H1 (cell line): Measurements from ENCODE around the gene HNRNPK. TPM values are rescaled to one million over a fixed set of nuclear protein-coding genes. Genes with fewer than 3 reads are reported as not detected.

Source experiments
- CTCF ChIA-PET: fragments of 300-600 bp; sonication (Branson Sonifier 250); formaldehyde crosslinking; loops from one replicate; lab custom pipeline; 2021; ENCODE audit not compliant: partially characterized antibody; lab: Charles Lee
- POLR2A ChIA-PET: fragments of 300-600 bp; sonication (Branson Sonifier 250); formaldehyde crosslinking; loops from one replicate; lab custom pipeline; 2021; ENCODE audit warnings: inconsistent platforms; ENCODE audit not compliant: partially characterized antibody; lab: Charles Lee
- DNase-seq, 2 experiments: peaks; one replicate each; pipeline versions ENCODE4 v3.0.0 to v3.0.0-alpha.2; 2010 to 2022; ENCODE audit warnings: low spot score in 2 of 2, low read depth in 1 of 2, mixed read lengths in 1 of 2
- FAIRE-seq: peaks from 2 replicates; lab custom pipeline; 2011; peaks lifted over from hg19 to GRCh38; lab: Jason Lieb, UNC
- H2AFZ ChIP-seq: 2 replicates; pipeline ENCODE4 v1.8.1; 2012; ENCODE audit warnings: low read length, inconsistent platforms
- H2AK5ac ChIP-seq: 2 replicates; pipeline ENCODE4 v1.6.1; 2013; ENCODE audit warnings: low read depth, low read length
- H2BK120ac ChIP-seq: replicated peaks from 2 replicates; pipeline ENCODE3; 2013; ENCODE audit warnings: low read depth, low read length, inconsistent platforms
- H2BK12ac ChIP-seq: 2 replicates; pipeline ENCODE4 v1.6.1; 2013; ENCODE audit warnings: low read depth, low read length
- H2BK15ac ChIP-seq: 2 replicates; pipeline ENCODE4 v1.6.1; 2013; ENCODE audit warnings: low read length
- H2BK20ac ChIP-seq: 2 replicates; pipeline ENCODE4 v1.6.1; 2013; ENCODE audit warnings: low read length
- H2BK5ac ChIP-seq: 2 replicates; pipeline ENCODE4 v1.6.1; 2013; ENCODE audit warnings: low read depth, low read length
- H3K14ac ChIP-seq: 2 replicates; pipeline ENCODE4 v1.6.1; 2013; ENCODE audit warnings: inconsistent platforms; ENCODE audit not compliant: insufficient read length
- H3K18ac ChIP-seq: 2 replicates; pipeline ENCODE4 v1.6.1; 2013; ENCODE audit warnings: low read length; ENCODE audit errors: extremely low read depth
- H3K23ac ChIP-seq: 2 replicates; pipeline ENCODE4 v1.6.1; 2013; ENCODE audit warnings: inconsistent platforms; ENCODE audit not compliant: insufficient read length
- H3K23me2 ChIP-seq: 2 replicates; pipeline ENCODE4 v1.6.1; 2013; ENCODE audit warnings: low read depth, low read length
- H3K27ac ChIP-seq: 2 replicates; pipeline ENCODE4 v1.6.1; 2011; ENCODE audit warnings: low read depth, low read length, inconsistent platforms
- H3K27me3 ChIP-seq, 4 experiments: replicated peaks in 1 of 4; 1 replicate in 1 of 4; 2 replicates in 3 of 4; pipeline versions ENCODE4 v1.6.1 to v1.8.1; 2011 to 2013; ENCODE audit warnings: low read length in 3 of 4, mild to moderate bottlenecking in 3 of 4, inconsistent platforms in 2 of 4, mixed read lengths in 2 of 4, moderate library complexity in 1 of 4; ENCODE audit not compliant: control insufficient read depth in 3 of 4, insufficient read depth in 3 of 4; ENCODE audit errors: extremely low read depth in 1 of 4
- H3K36me3 ChIP-seq, 4 experiments: 2 replicates each; pipeline versions ENCODE4 v1.6.1 to v1.8.1; 2011 to 2013; ENCODE audit warnings: mild to moderate bottlenecking in 4 of 4, low read length in 3 of 4, moderate library complexity in 2 of 4, control low read depth in 1 of 4, inconsistent platforms in 1 of 4; ENCODE audit not compliant: insufficient read depth in 4 of 4, control insufficient read depth in 2 of 4
- H3K4ac ChIP-seq: replicated peaks from 2 replicates; pipeline ENCODE3; 2013; ENCODE audit warnings: low read length, low read depth, mixed read lengths, inconsistent platforms; ENCODE audit not compliant: insufficient read length
- H3K4me1 ChIP-seq, 4 experiments: replicated peaks in 1 of 4; 1 replicate in 1 of 4; 2 replicates in 3 of 4; pipeline versions ENCODE4 v1.6.1 to v1.8.1; 2011 to 2013; ENCODE audit warnings: low read length in 3 of 4, inconsistent platforms in 2 of 4, mixed read lengths in 1 of 4; ENCODE audit not compliant: insufficient read depth in 4 of 4, control insufficient read depth in 3 of 4
- H3K4me2 ChIP-seq, 2 experiments: 2 replicates each; pipeline versions ENCODE4 v1.6.1 to v1.8.1; 2011 to 2013; ENCODE audit warnings: low read depth in 2 of 2, low read length in 2 of 2, control low read depth in 1 of 2, inconsistent platforms in 1 of 2, mild to moderate bottlenecking in 1 of 2; ENCODE audit not compliant: insufficient read depth in 1 of 2
- H3K4me3 ChIP-seq, 4 experiments: fragments of 200-600, 300-600 bp in 1 of 4; sonication (generic), shearing (Covaris generic), sonication (Bioruptor Twin) in 1 of 4; 2 replicates each; pipeline versions ENCODE4 v1.5.1 to v1.8.1; 2011 to 2016; ENCODE audit warnings: low read length in 4 of 4, low read depth in 3 of 4, control low read depth in 2 of 4, inconsistent platforms in 2 of 4, mild to moderate bottlenecking in 2 of 4, mixed read lengths in 1 of 4, moderate library complexity in 1 of 4; ENCODE audit not compliant: insufficient read depth in 2 of 4; ENCODE audit errors: extremely low read depth in 1 of 4
- H3K56ac ChIP-seq: replicated peaks from 2 replicates; pipeline ENCODE3; 2013; ENCODE audit warnings: low read depth, mild to moderate bottlenecking, mixed read lengths, low read length, inconsistent platforms; ENCODE audit not compliant: insufficient read length
- H3K79me1 ChIP-seq: 2 replicates; pipeline ENCODE4 v1.6.1; 2013; ENCODE audit warnings: low read depth, low read length, control low read depth
- H3K79me2 ChIP-seq, 2 experiments: 2 replicates each; pipeline versions ENCODE4 v1.6.1 to v1.8.1; 2012 to 2013; ENCODE audit warnings: low read length in 2 of 2, mild to moderate bottlenecking in 2 of 2, inconsistent platforms in 1 of 2; ENCODE audit not compliant: insufficient read depth in 2 of 2, control insufficient read depth in 1 of 2
- H3K9ac ChIP-seq, 4 experiments: replicated peaks in 1 of 4; 1 replicate in 1 of 4; 2 replicates in 3 of 4; pipeline versions ENCODE4 v1.6.1 to v1.8.1; 2011 to 2013; ENCODE audit warnings: low read depth in 3 of 4, low read length in 3 of 4, control low read depth in 2 of 4, mild to moderate bottlenecking in 2 of 4, moderate library complexity in 2 of 4, inconsistent platforms in 1 of 4; ENCODE audit errors: extremely low read depth in 1 of 4
- H3K9me3 ChIP-seq, 2 experiments: 2 replicates each; pipeline versions ENCODE4 v1.6.1 to v1.8.1; 2012 to 2013; ENCODE audit warnings: mild to moderate bottlenecking in 2 of 2, moderate library complexity in 2 of 2, control low read depth in 1 of 2, inconsistent platforms in 1 of 2, low read depth in 1 of 2, low read length in 1 of 2, mixed read lengths in 1 of 2; ENCODE audit not compliant: insufficient read depth in 2 of 2
- H4K20me1 ChIP-seq, 2 experiments: replicated peaks in 1 of 2; 2 replicates each; pipeline versions ENCODE3 to v1.8.1; 2011 to 2013; ENCODE audit warnings: inconsistent platforms in 2 of 2, low read length in 2 of 2, mild to moderate bottlenecking in 1 of 2; ENCODE audit not compliant: insufficient read depth in 2 of 2, control insufficient read depth in 1 of 2
- H4K5ac ChIP-seq: 2 replicates; pipeline ENCODE4 v1.6.1; 2013; ENCODE audit warnings: low read length, low read depth, mixed read lengths, inconsistent platforms; ENCODE audit not compliant: insufficient read length
- H4K8ac ChIP-seq: 2 replicates; pipeline ENCODE4 v1.8.0; 2013; ENCODE audit warnings: mild to moderate bottlenecking, moderate library complexity, low read length, inconsistent platforms; ENCODE audit not compliant: insufficient read depth; ENCODE audit errors: extremely low read depth
- H4K91ac ChIP-seq: replicated peaks from 2 replicates; pipeline ENCODE3; 2013; ENCODE audit warnings: low read length, mixed read lengths, inconsistent platforms; ENCODE audit not compliant: insufficient read length
- ATF3 ChIP-seq: IDR thresholded peaks from 2 replicates; pipeline ENCODE4 v1.6.1; 2011; ENCODE audit warnings: low read depth, mild to moderate bottlenecking, low read length; ENCODE audit not compliant: insufficient read depth
- CTBP2 ChIP-seq: IDR thresholded peaks from 2 replicates; pipeline ENCODE4 v1.7.0; 2011; ENCODE audit warnings: borderline replicate concordance, mild to moderate bottlenecking, moderate library complexity, mixed read lengths, low read length; ENCODE audit not compliant: insufficient read depth, insufficient read length
- JUN ChIP-seq: IDR thresholded peaks from 2 replicates; pipeline ENCODE4 v1.6.1; 2011; ENCODE audit warnings: low read depth, mild to moderate bottlenecking, improper control_type of control experiment, low read length
- RFX5 ChIP-seq: IDR thresholded peaks from 2 replicates; pipeline ENCODE4 v1.6.1; 2011; ENCODE audit warnings: low read depth, low read length, improper control_type of control experiment, borderline replicate concordance
- SIN3A ChIP-seq, 2 experiments: IDR thresholded peaks in 1 of 2; conservative IDR thresholded peaks in 1 of 2; 2 replicates each; pipeline ENCODE4 v1.6.1; 2011 to 2012; ENCODE audit warnings: low read length in 2 of 2, improper control_type of control experiment in 1 of 2, low read depth in 1 of 2, mild to moderate bottlenecking in 1 of 2
- SP1 ChIP-seq: IDR thresholded peaks from 2 replicates; pipeline ENCODE4 v1.6.1; 2011; ENCODE audit warnings: low read depth, low read length
- TBP ChIP-seq: IDR thresholded peaks from 2 replicates; pipeline ENCODE4 v1.6.1; 2011; ENCODE audit warnings: low read depth, low read length, improper control_type of control experiment
- WGBS, 2 experiments: shearing (Covaris generic) in 1 of 2; methylation state at CpG; one replicate each; pipeline versions ENCODE4 v1.1.6 to v1.1.7; 2013 to 2015; ENCODE audit warnings: low lambda C conversion rate in 2 of 2, mixed read lengths in 2 of 2, inconsistent platforms in 1 of 2, low coverage in 1 of 2, missing lambda C conversion rate in 1 of 2; ENCODE audit not compliant: insufficient replicate concordance in 2 of 2, insufficient coverage in 1 of 2, insufficient read length in 1 of 2; ENCODE audit errors: extremely low coverage in 1 of 2, missing lambda C conversion rate in 1 of 2; 5-methylcytosine and 5-hydroxymethylcytosine counted together
- polyA plus RNA-seq, 7 experiments: library from polyadenylated mRNA; depleted of rRNA in 3 of 7; stranded (reverse) in 5 of 7; unstranded in 2 of 7; fragments of >200 nt in 5 of 7; fragments of 200-250 nt in 2 of 7; gene quantifications; 1 replicate in 5 of 7; 2 replicates in 1 of 7; 4 replicates in 1 of 7; pipeline versions ENCODE4 v1.2.1 to v1.2.3, GENCODE V29; 2011 to 2013; ENCODE audit warnings: missing spikeins in 2 of 7, mixed read lengths in 2 of 7
- total RNA-seq: library from RNA; stranded (reverse); fragmentation: NEBNext Ultra II Directional; extraction: Animal tissue kit (Norgen Biotek cat#: 25700); gene quantifications from 2 replicates; pipeline ENCODE4 v1.2.1, GENCODE V29; 2021

The HNRNPK gene
- total and polyA plus RNA-seq, 2 of the 8 experiments (the other 6 are each of a cell fraction or from before 2014, with no cell fraction given), result 414 to 887 TPM

DNA sequence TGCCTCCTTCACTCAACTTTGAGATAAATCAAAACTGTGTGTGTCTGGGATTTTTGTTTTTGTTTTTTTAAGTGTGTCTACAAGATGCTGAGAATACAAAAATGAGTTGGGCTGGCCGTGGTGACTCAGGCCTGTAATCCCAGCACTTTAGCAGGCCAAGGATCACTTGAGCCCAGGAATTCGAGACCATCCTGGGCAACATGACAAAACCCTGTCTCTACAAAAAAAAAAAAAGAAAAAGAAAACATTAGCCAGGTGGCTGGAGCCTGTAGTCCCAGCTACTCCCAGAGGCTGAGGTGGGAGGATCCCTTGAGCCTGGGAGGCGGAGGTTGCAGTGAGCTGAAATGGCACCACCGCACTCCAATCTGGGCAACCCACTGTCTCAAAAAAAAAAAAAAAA, 21.0 kb downstream of the HNRNPK start:
- Histone ChIP-seq H3K4me2 (no peak overlapping the region), H3K27ac (no peak overlapping the region), H3K79me1 (no peaks in the 10 kb centered on the region), H3K18ac (no peak overlapping the region), H4K5ac (no peak overlapping the region), H3K56ac (no peak overlapping the region), H3K14ac (no peak overlapping the region), H3K23me2 (no peaks in the 10 kb centered on the region), H2AK5ac (no peak overlapping the region), H3K27me3 (no peaks in the 10 kb centered on the region), H4K20me1 (no peaks in the 10 kb centered on the region), H2BK20ac (no peak overlapping the region), H3K4ac (no peak overlapping the region), H3K9me3 (no peaks in the 10 kb centered on the region), H3K4me1 (no peaks in the 10 kb centered on the region), H3K23ac (no peak overlapping the region), H3K79me2 (no peaks in the 10 kb centered on the region), H4K8ac (no peak overlapping the region), H2AFZ (no peak overlapping the region), H4K91ac (no peak overlapping the region), H3K36me3 (no peaks in the 10 kb centered on the region), H2BK15ac (no peak overlapping the region), H2BK12ac (no peak overlapping the region), H2BK120ac (no peak overlapping the region), H3K9ac (no peak overlapping the region), H3K4me3 (no peak overlapping the region), H2BK5ac (no peak overlapping the region)
- no peak for FAIRE-seq
- ChIA-PET POLR2A (interaction anchor here (1.1 to 10.4 kb wide), 4 partner anchors 12 to 38 kb away, joined by 3 to 269 read pairs (median 53); partner anchors contain the start of genes HNRNPK, KIF27 and RMI1), CTCF (interaction anchor here (0.7 to 2.2 kb wide), 4 partner anchors 22 to 354 kb away, joined by 3 to 6 read pairs (median 4); no protein-coding TSS in a partner anchor)
- TF ChIP-seq RFX5 (no peak), CTBP2 (no peak), JUN (no peak), SIN3A (conservative IDR thresholded peaks at IDR 0.05 in 1 of 2, IDR thresholded peaks at IDR 0.05 in 1 of 2; ENCODE audit: low read depth in 1 of 2, low read length in 2 of 2) (no peak), ATF3 (no peak), TBP (no peak), SP1 (no peak)
- 96% methylated on average over 4 of the region's 4 CpGs; no CpG with 5 or more reads in 1 of the 2 experiments for WGBS, 2 experiments
- no peak for DNase-seq
